HEK293T (cell line): Measurements from ENCODE around the gene B4GAT1.

ENCODE experiments used
- FOXA1 ChIP-seq: fragments of 450-650 bp; IDR thresholded peaks from 2 replicates; pipeline ENCODE4 v1.6.1; 2016; ENCODE audit warnings: mild to moderate bottlenecking
- FOXM1 ChIP-seq: fragments of 450-650 bp; IDR thresholded peaks from 2 replicates; pipeline ENCODE4 v1.6.1; 2017; ENCODE audit warnings: mild to moderate bottlenecking, borderline replicate concordance
- NFRKB ChIP-seq: fragments of 450-650 bp; IDR thresholded peaks from 2 replicates; pipeline ENCODE4 v1.6.1; 2016; ENCODE audit warnings: mild to moderate bottlenecking, moderate library complexity
- SP1 ChIP-seq: fragments of 450-650 bp; IDR thresholded peaks from 2 replicates; pipeline ENCODE4 v1.6.1; 2017
- SUZ12 ChIP-seq: fragments of 450-650 bp; IDR thresholded peaks from 2 replicates; pipeline ENCODE4 v1.6.1; 2016; ENCODE audit warnings: mild to moderate bottlenecking

DNA sequence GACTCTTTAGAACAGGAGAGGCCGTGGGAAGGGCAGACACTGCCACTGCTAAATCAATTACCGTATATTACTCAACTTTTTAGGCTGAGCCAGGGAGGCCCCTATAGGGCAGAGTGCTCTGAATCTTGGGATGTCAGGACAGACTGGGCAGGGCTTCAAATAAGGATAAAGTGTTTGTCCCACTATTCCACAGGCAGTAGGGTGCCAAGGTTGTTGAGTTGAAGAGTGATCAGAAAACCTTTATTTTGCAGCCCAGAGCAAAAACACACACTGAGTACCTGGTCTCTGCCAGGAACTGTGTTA, 1.6 kb upstream of the B4GAT1 start:
- TF ChIP-seq SP1 (no peak), SUZ12 (no peak), FOXA1 (no peak), NFRKB (no peak), FOXM1 (no peak)
